ENCODE data around the gene DDX24.

Gene DDX24

DNA sequence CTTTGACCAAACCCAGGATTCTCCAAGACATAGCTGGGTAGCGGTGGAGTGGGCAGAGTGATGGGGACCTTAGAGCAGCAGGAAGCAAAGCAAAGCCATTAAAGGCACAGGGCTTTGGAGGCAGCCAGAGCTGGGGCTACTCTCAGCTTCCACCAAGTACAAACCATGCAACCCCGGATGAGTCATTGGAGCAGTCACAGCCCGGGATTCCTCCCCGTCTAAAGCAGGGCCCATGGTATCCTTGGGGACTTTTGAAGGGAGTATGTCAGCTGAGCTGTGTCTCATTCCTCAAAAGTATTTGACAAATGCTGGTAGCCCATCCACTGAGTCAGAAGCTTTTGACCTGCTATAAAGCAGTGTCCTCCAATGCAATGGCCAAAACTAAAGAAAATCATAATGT, 19.8 kb upstream of the DDX24 start:
- Histone ChIP-seq H3K79me2 (ENCODE audit: control insufficient read depth, low read length) (no peaks in the 10 kb centered on the region), H3K27me3 (ENCODE audit: control insufficient read depth, low read length) (no peaks in the 10 kb centered on the region), H3K4me1 (ENCODE audit: control insufficient read depth, low read length) (no peaks in the 10 kb centered on the region), H3K27ac (ENCODE audit: low read depth, low read length) (no peak overlapping the region), H3K4me3 (ENCODE audit: low read length) (no peak overlapping the region), H3K4me2 (ENCODE audit: low read length) (no peak overlapping the region), H4K20me1 (ENCODE audit: control insufficient read depth, insufficient read depth, low read depth, low read length) (no peaks in the 10 kb centered on the region), H3K9me2 (replicated peaks; ENCODE audit: control insufficient read depth, low read length) (no peaks in the 10 kb centered on the region), H3F3A (ENCODE audit: control insufficient read depth, insufficient read depth) (no peaks in the 10 kb centered on the region), H3K36me3 (ENCODE audit: control insufficient read depth, low read length) (no peaks in the 10 kb centered on the region), H3K9me3 (ENCODE audit: control insufficient read depth, insufficient read depth, low read length) (no peaks in the 10 kb centered on the region)
- TF ChIP-seq EZH2phosphoT487 (IDR thresholded peaks at IDR 0.05; ENCODE audit: borderline replicate concordance, low read length): no peak
- TF ChIP-seq, protein P1, sequence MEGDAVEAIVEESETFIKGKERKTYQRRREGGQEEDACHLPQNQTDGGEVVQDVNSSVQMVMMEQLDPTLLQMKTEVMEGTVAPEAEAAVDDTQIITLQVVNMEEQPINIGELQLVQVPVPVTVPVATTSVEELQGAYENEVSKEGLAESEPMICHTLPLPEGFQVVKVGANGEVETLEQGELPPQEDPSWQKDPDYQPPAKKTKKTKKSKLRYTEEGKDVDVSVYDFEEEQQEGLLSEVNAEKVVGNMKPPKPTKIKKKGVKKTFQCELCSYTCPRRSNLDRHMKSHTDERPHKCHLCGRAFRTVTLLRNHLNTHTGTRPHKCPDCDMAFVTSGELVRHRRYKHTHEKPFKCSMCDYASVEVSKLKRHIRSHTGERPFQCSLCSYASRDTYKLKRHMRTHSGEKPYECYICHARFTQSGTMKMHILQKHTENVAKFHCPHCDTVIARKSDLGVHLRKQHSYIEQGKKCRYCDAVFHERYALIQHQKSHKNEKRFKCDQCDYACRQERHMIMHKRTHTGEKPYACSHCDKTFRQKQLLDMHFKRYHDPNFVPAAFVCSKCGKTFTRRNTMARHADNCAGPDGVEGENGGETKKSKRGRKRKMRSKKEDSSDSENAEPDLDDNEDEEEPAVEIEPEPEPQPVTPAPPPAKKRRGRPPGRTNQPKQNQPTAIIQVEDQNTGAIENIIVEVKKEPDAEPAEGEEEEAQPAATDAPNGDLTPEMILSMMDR (IDR thresholded peaks at IDR 0.05; ENCODE audit: low read depth, low read length, poor library complexity, severe bottlenecking): no peak

DNA sequence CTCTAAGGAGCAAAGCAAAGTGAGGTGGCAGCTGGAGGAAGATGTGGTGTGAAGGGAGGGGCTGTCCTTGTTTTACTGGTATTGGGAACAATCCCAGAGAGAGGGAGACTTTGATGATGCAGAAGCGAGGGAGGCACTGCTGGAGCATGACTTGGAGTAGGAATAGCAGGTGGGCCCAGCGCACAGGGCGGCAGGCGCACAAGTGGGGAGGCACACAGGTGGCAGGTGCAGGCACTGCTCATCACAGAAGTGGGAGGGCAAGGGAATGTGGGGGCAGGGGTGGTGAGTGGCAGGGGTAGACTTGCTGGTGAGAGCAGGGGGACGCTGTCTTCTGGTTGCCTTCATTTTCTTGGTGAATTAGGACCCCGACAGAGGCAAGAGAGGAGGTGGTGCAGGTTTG, 18.0 kb upstream of the DDX24 start:
- no peak overlapping the region for H3K4me2 ChIP-seq (ENCODE audit: low read length)
- H3K27me3 ChIP-seq (ENCODE audit: control insufficient read depth, low read length): no peaks in the 10 kb centered on the region
- no peaks in the 10 kb centered on the region for H3K36me3 ChIP-seq (ENCODE audit: control insufficient read depth, low read length)
- no peaks in the 10 kb centered on the region for H4K20me1 ChIP-seq (ENCODE audit: control insufficient read depth, insufficient read depth, low read depth, low read length)
- no peaks in the 10 kb centered on the region for H3K79me2 ChIP-seq (ENCODE audit: control insufficient read depth, low read length)
- no peaks in the 10 kb centered on the region for H3K9me3 ChIP-seq (ENCODE audit: control insufficient read depth, insufficient read depth, low read length)
- no peaks in the 10 kb centered on the region for H3K9me2 ChIP-seq (replicated peaks; ENCODE audit: control insufficient read depth, low read length)
- H3F3A ChIP-seq (ENCODE audit: control insufficient read depth, insufficient read depth): no peaks in the 10 kb centered on the region
- TF ChIP-seq EZH2phosphoT487 (IDR thresholded peaks at IDR 0.05; ENCODE audit: borderline replicate concordance, low read length): no peak
- TF ChIP-seq, protein P1 (IDR thresholded peaks at IDR 0.05; ENCODE audit: low read depth, low read length, poor library complexity, severe bottlenecking): no peak
- no peaks in the 10 kb centered on the region for H3K4me1 ChIP-seq (ENCODE audit: control insufficient read depth, low read length)
- no peak overlapping the region for H3K27ac ChIP-seq (ENCODE audit: low read depth, low read length)
- H3K4me3 ChIP-seq (ENCODE audit: low read length): no peak overlapping the region

DNA sequence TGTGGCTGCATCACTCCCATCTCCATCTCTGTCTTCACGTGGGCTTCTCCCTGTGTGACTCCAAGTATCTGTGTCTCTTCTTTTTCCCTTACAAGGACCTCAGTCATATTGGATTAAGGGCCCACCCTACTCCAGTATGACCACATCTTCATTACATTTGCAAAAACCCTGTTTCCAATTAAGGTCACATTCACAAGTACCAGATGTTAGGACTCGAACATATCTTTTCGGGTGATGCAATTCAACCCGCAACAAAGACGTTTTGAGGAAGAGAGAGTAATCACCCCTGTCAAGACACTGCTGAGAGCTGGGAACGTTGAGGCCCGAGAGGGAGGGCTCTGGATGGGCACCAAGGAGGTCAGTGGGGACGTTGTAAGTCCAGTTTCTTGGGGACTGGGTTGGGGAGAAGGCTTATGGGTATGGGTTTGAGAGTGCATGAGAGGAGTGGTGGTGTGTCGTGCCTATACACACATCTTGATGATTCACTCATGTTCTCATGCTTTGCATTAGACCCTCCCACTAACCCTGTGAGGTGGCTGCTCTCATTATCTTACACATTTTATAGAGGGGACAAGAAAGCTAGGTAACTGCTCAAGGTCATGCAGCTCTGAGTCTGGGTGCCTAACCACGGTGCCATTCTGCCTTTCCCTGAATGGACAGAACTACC, 17.5 kb upstream of the DDX24 start:
- no peaks in the 10 kb centered on the region for H3K79me2 ChIP-seq (ENCODE audit: control insufficient read depth, low read length)
- no peak overlapping the region for H3K27ac ChIP-seq (ENCODE audit: low read depth, low read length)
- H4K20me1 ChIP-seq (ENCODE audit: control insufficient read depth, insufficient read depth, low read depth, low read length): no peaks in the 10 kb centered on the region
- H3K36me3 ChIP-seq (ENCODE audit: control insufficient read depth, low read length): no peaks in the 10 kb centered on the region
- no peaks in the 10 kb centered on the region for H3K27me3 ChIP-seq (ENCODE audit: control insufficient read depth, low read length)
- no peak for TF ChIP-seq EZH2phosphoT487 (IDR thresholded peaks at IDR 0.05; ENCODE audit: borderline replicate concordance, low read length)
- TF ChIP-seq, protein P1 (IDR thresholded peaks at IDR 0.05; ENCODE audit: low read depth, low read length, poor library complexity, severe bottlenecking): no peak
- H3K9me2 ChIP-seq (replicated peaks; ENCODE audit: control insufficient read depth, low read length): no peaks in the 10 kb centered on the region
- no peak overlapping the region for H3K4me2 ChIP-seq (ENCODE audit: low read length)
- H3K4me1 ChIP-seq (ENCODE audit: control insufficient read depth, low read length): no peaks in the 10 kb centered on the region
- H3K4me3 ChIP-seq (ENCODE audit: low read length): no peak overlapping the region
- H3K9me3 ChIP-seq (ENCODE audit: control insufficient read depth, insufficient read depth, low read length): no peaks in the 10 kb centered on the region
- no peaks in the 10 kb centered on the region for H3F3A ChIP-seq (ENCODE audit: control insufficient read depth, insufficient read depth)

All from DOHH2 (cell line).